Activated CD4-positive, alpha-beta T cell treated with anti-CD3 and anti-CD28 coated beads, Interleukin-2, amount 50 U/mL, for 1 hour (primary cell): ENCODE results near the gene TSPAN16.
"Not testable (repeated sequence)": the region's sequence is repeated elsewhere in the genome, so short reads cannot be mapped to it uniquely, and the experiment has no call there.

ENCODE experiments used
- DNase-seq: peaks from one replicate; pipeline ENCODE4 v3.0.0-alpha.2; 2020

TSPAN16 gene

GRCh38 chr19:11347546-11348039 lies 51.6 kb downstream of the TSPAN16 start:
- DNase-seq, result no peak

GRCh38 chr19:11349171-11349570 lies 53.2 kb downstream of the TSPAN16 start:
- no peak for DNase-seq

- DNase-seq, result not testable (repeated sequence)
These were observed 58.1 kb downstream of the TSPAN16 start for GRCh38 chr19:11354102-11354501.

GRCh38 chr19:11355160-11356073 lies 59.5 kb downstream of the TSPAN16 start, which contains the start of gene PLPPR2:
Gene PLPPR2, plus strand, starts transcription at chr19:11355432. Its CDS starts 2,242 bp downstream, at chr19:11357674.
- DNase-seq, result peak; percentile 87

- DNase-seq, result no peak
These were observed 60.1 kb downstream of the TSPAN16 start for GRCh38 chr19:11356074-11356397.

- no peak for DNase-seq
These were observed 61.0 kb downstream of the TSPAN16 start for GRCh38 chr19:11356676-11357550.

GRCh38 chr19:11359421-11359820 lies 63.5 kb downstream of the TSPAN16 start:
- DNase-seq, result no peak

- DNase-seq, result no peak
These were observed 65.2 kb downstream of the TSPAN16 start for GRCh38 chr19:11361037-11361770.

GRCh38 chr19:11361771-11362731 lies 66.1 kb downstream of the TSPAN16 start:
- no peak for DNase-seq

- no peak for DNase-seq
These were observed 67.9 kb downstream of the TSPAN16 start for GRCh38 chr19:11363881-11364280.

- DNase-seq, result no peak
These were observed 68.4 kb downstream of the TSPAN16 start for GRCh38 chr19:11364296-11364904.

GRCh38 chr19:11364935-11365334 lies 69.0 kb downstream of the TSPAN16 start:
- no peak for DNase-seq
